ENCODE data around the gene SPAG8.
A peak's percentile ranks its signal among the peaks of the same experiment; 100 is the strongest.

The SPAG8 gene

GRCh38 chr9:35771534-35771933, 40.5 kb downstream of the SPAG8 start:
- Histone ChIP-seq H3K4me3 (ENCODE audit: low read length in 2 of 2) (no peak overlapping the region), H3K9ac (ENCODE audit: low read length in 2 of 2) (no peak overlapping the region), H3K4me1 (ENCODE audit: control insufficient read depth, insufficient read depth, low read length) (peaks cover 9% of the 10 kb centered on the region), H3K9me3 (ENCODE audit: control insufficient read depth in 2 of 2, low read length in 2 of 2) (no peaks in the 10 kb centered on the region), H3K27ac (ENCODE audit: low read length) (peak overlapping the region; percentile 3), H3K36me3 (ENCODE audit: control insufficient read depth in 2 of 2, insufficient read depth in 2 of 2, low read length in 2 of 2) (no peaks in the 10 kb centered on the region), H3K27me3 (ENCODE audit: control insufficient read depth in 1 of 2, insufficient read depth in 2 of 2, low read length in 2 of 2) (no peaks in the 10 kb centered on the region)

GRCh38 chr9:35771075-35771433, 41.0 kb downstream of the SPAG8 start:
- Histone ChIP-seq H3K27me3 (ENCODE audit: control insufficient read depth in 1 of 2, insufficient read depth in 2 of 2, low read length in 2 of 2) (no peaks in the 10 kb centered on the region), H3K4me3 (ENCODE audit: low read length in 2 of 2) (no peak overlapping the region), H3K27ac (ENCODE audit: low read length) (peak overlapping the region; percentile 3), H3K9me3 (ENCODE audit: control insufficient read depth in 2 of 2, low read length in 2 of 2) (no peaks in the 10 kb centered on the region), H3K4me1 (ENCODE audit: control insufficient read depth, insufficient read depth, low read length) (peaks cover 9% of the 10 kb centered on the region), H3K9ac (ENCODE audit: low read length in 2 of 2) (no peak overlapping the region), H3K36me3 (ENCODE audit: control insufficient read depth in 2 of 2, insufficient read depth in 2 of 2, low read length in 2 of 2) (no peaks in the 10 kb centered on the region)

GRCh38 chr9:35769763-35770162, 42.3 kb downstream of the SPAG8 start:
- H3K4me3 ChIP-seq (ENCODE audit: low read length in 2 of 2), result no peak overlapping the region
- no peak overlapping the region for H3K9ac ChIP-seq (ENCODE audit: low read length in 2 of 2)
- H3K27ac ChIP-seq (ENCODE audit: low read length), result no peak overlapping the region
- H3K36me3 ChIP-seq (ENCODE audit: control insufficient read depth in 2 of 2, insufficient read depth in 2 of 2, low read length in 2 of 2), result no peaks in the 10 kb centered on the region
- H3K27me3 ChIP-seq (ENCODE audit: control insufficient read depth in 1 of 2, insufficient read depth in 2 of 2, low read length in 2 of 2), result no peaks in the 10 kb centered on the region
- H3K9me3 ChIP-seq (ENCODE audit: control insufficient read depth in 2 of 2, low read length in 2 of 2), result no peaks in the 10 kb centered on the region
- peaks cover 9% of the 10 kb centered on the region for H3K4me1 ChIP-seq (ENCODE audit: control insufficient read depth, insufficient read depth, low read length)

- H3K4me3 ChIP-seq (ENCODE audit: low read length in 2 of 2), result no peak overlapping the region
- H3K27ac ChIP-seq (ENCODE audit: low read length), result no peak overlapping the region
- H3K4me1 ChIP-seq (ENCODE audit: control insufficient read depth, insufficient read depth, low read length), result peaks cover 9% of the 10 kb centered on the region
- no peaks in the 10 kb centered on the region for H3K36me3 ChIP-seq (ENCODE audit: control insufficient read depth in 2 of 2, insufficient read depth in 2 of 2, low read length in 2 of 2)
- H3K27me3 ChIP-seq (ENCODE audit: control insufficient read depth in 1 of 2, insufficient read depth in 2 of 2, low read length in 2 of 2), result no peaks in the 10 kb centered on the region
- no peak overlapping the region for H3K9ac ChIP-seq (ENCODE audit: low read length in 2 of 2)
- no peaks in the 10 kb centered on the region for H3K9me3 ChIP-seq (ENCODE audit: control insufficient read depth in 2 of 2, low read length in 2 of 2)
These were observed 44.6 kb downstream of the SPAG8 start for GRCh38 chr9:35767458-35767857.

GRCh38 chr9:35766997-35767396, 45.1 kb downstream of the SPAG8 start:
- H3K36me3 ChIP-seq (ENCODE audit: control insufficient read depth in 2 of 2, insufficient read depth in 2 of 2, low read length in 2 of 2), result no peaks in the 10 kb centered on the region
- no peak overlapping the region for H3K9ac ChIP-seq (ENCODE audit: low read length in 2 of 2)
- peaks cover 9% of the 10 kb centered on the region for H3K4me1 ChIP-seq (ENCODE audit: control insufficient read depth, insufficient read depth, low read length)
- no peak overlapping the region for H3K4me3 ChIP-seq (ENCODE audit: low read length in 2 of 2)
- no peaks in the 10 kb centered on the region for H3K27me3 ChIP-seq (ENCODE audit: control insufficient read depth in 1 of 2, insufficient read depth in 2 of 2, low read length in 2 of 2)
- H3K27ac ChIP-seq (ENCODE audit: low read length), result no peak overlapping the region
- H3K9me3 ChIP-seq (ENCODE audit: control insufficient read depth in 2 of 2, low read length in 2 of 2), result no peaks in the 10 kb centered on the region

GRCh38 chr9:35763803-35764202, 48.3 kb downstream of the SPAG8 start:
- H3K9ac ChIP-seq (ENCODE audit: low read length in 2 of 2), result no peak overlapping the region
- no peaks in the 10 kb centered on the region for H3K27me3 ChIP-seq (ENCODE audit: control insufficient read depth in 1 of 2, insufficient read depth in 2 of 2, low read length in 2 of 2)
- no peak overlapping the region for H3K27ac ChIP-seq (ENCODE audit: low read length)
- no peaks in the 10 kb centered on the region for H3K36me3 ChIP-seq (ENCODE audit: control insufficient read depth in 2 of 2, insufficient read depth in 2 of 2, low read length in 2 of 2)
- no peaks in the 10 kb centered on the region for H3K9me3 ChIP-seq (ENCODE audit: control insufficient read depth in 2 of 2, low read length in 2 of 2)
- no peak overlapping the region for H3K4me3 ChIP-seq (ENCODE audit: low read length in 2 of 2)
- H3K4me1 ChIP-seq (ENCODE audit: control insufficient read depth, insufficient read depth, low read length), result no peaks in the 10 kb centered on the region

- no peaks in the 10 kb centered on the region for H3K27me3 ChIP-seq (ENCODE audit: control insufficient read depth in 1 of 2, insufficient read depth in 2 of 2, low read length in 2 of 2)
- no peak overlapping the region for H3K9ac ChIP-seq (ENCODE audit: low read length in 2 of 2)
- no peaks in the 10 kb centered on the region for H3K36me3 ChIP-seq (ENCODE audit: control insufficient read depth in 2 of 2, insufficient read depth in 2 of 2, low read length in 2 of 2)
- no peak overlapping the region for H3K27ac ChIP-seq (ENCODE audit: low read length)
- no peak overlapping the region for H3K4me3 ChIP-seq (ENCODE audit: low read length in 2 of 2)
- no peaks in the 10 kb centered on the region for H3K9me3 ChIP-seq (ENCODE audit: control insufficient read depth in 2 of 2, low read length in 2 of 2)
- peaks cover 3% of the 10 kb centered on the region for H3K4me1 ChIP-seq (ENCODE audit: control insufficient read depth, insufficient read depth, low read length)
These were observed 48.9 kb downstream of the SPAG8 start for GRCh38 chr9:35763181-35763580.

GRCh38 chr9:35760651-35761050, 51.4 kb downstream of the SPAG8 start:
- no peak overlapping the region for H3K4me3 ChIP-seq (ENCODE audit: low read length in 2 of 2)
- no peaks in the 10 kb centered on the region for H3K36me3 ChIP-seq (ENCODE audit: control insufficient read depth in 2 of 2, insufficient read depth in 2 of 2, low read length in 2 of 2)
- H3K9me3 ChIP-seq (ENCODE audit: control insufficient read depth in 2 of 2, low read length in 2 of 2), result no peaks in the 10 kb centered on the region
- H3K4me1 ChIP-seq (ENCODE audit: control insufficient read depth, insufficient read depth, low read length), result peaks cover 15% of the 10 kb centered on the region
- no peaks in the 10 kb centered on the region for H3K27me3 ChIP-seq (ENCODE audit: control insufficient read depth in 1 of 2, insufficient read depth in 2 of 2, low read length in 2 of 2)
- H3K9ac ChIP-seq (ENCODE audit: low read length in 2 of 2), result no peak overlapping the region
- H3K27ac ChIP-seq (ENCODE audit: low read length), result no peak overlapping the region

GRCh38 chr9:35759795-35760194, 52.3 kb downstream of the SPAG8 start:
- H3K4me1 ChIP-seq (ENCODE audit: control insufficient read depth, insufficient read depth, low read length), result peaks cover 15% of the 10 kb centered on the region

More at GRCh38 chr9:35759795-35760194, 52.3 kb downstream of the SPAG8 start:
- Histone ChIP-seq H3K27me3 (ENCODE audit: control insufficient read depth in 1 of 2, insufficient read depth in 2 of 2, low read length in 2 of 2) (no peaks in the 10 kb centered on the region), H3K9ac (ENCODE audit: low read length in 2 of 2) (no peak overlapping the region), H3K4me3 (ENCODE audit: low read length in 2 of 2) (no peak overlapping the region), H3K36me3 (ENCODE audit: control insufficient read depth in 2 of 2, insufficient read depth in 2 of 2, low read length in 2 of 2) (peaks cover under 1 to 4% of the 10 kb centered on the region in 2 donors), H3K9me3 (ENCODE audit: control insufficient read depth in 2 of 2, low read length in 2 of 2) (no peaks in the 10 kb centered on the region), H3K27ac (ENCODE audit: low read length) (no peak overlapping the region)
